ENCODE measurements around the gene GRAP2. TPM values are rescaled to one million over a fixed set of nuclear protein-coding genes. Genes with fewer than 3 reads are reported as not detected.

Gene GRAP2
- total RNA-seq, 3 donors from 2014 or later (not counting 1 experiment from before 2014, with no cell fraction given): 65.1 to 97.3 (median 92.2) TPM

DNA sequence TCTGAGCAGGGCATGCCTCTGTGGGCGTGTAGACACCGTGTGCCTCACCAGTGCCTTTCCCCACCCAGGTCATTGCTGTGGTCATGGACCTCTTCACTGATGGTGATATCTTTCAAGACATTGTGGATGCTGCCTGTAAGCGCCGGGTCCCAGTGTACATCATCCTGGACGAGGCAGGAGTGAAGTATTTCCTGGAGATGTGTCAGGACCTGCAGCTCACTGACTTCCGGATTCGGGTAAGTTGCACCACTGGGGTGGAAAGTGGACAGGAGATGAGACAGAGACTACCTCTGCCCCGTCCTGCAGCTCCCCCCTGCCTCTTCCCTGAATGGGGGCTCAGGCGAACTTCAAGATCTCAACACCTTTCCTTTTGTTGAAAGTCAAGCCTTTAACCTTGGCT, 118.2 kb downstream of the GRAP2 start:
- H3K4me3 Mint-ChIP-seq: no peak overlapping the region
- Histone ChIP-seq H3K9me3 (ENCODE audit: control insufficient read depth, insufficient read depth, low read length) (no peaks in the 10 kb centered on the region), H3K4me3 (ENCODE audit: low read length) (no peak overlapping the region)

DNA sequence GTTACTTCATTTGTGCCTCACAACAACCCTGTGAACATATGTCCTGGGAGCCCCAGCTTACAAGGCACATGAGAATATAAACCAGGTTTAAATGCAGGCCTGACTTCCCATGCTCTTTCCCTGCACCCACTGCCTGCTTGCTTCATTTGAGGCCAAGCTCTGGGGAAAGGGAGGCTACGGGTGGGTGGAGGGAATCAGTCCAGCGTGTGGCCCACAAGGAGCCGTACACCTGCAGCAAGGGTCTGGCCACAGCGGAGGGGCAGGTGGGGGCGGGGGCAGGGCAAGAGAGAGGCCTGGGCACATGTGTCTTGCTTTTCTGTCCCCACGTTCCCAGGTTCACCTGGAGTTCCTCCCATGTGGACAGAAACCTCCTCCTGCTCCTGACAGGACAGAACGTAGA, 120.1 kb downstream of the GRAP2 start:
- TF ChIP-seq, protein P1, sequence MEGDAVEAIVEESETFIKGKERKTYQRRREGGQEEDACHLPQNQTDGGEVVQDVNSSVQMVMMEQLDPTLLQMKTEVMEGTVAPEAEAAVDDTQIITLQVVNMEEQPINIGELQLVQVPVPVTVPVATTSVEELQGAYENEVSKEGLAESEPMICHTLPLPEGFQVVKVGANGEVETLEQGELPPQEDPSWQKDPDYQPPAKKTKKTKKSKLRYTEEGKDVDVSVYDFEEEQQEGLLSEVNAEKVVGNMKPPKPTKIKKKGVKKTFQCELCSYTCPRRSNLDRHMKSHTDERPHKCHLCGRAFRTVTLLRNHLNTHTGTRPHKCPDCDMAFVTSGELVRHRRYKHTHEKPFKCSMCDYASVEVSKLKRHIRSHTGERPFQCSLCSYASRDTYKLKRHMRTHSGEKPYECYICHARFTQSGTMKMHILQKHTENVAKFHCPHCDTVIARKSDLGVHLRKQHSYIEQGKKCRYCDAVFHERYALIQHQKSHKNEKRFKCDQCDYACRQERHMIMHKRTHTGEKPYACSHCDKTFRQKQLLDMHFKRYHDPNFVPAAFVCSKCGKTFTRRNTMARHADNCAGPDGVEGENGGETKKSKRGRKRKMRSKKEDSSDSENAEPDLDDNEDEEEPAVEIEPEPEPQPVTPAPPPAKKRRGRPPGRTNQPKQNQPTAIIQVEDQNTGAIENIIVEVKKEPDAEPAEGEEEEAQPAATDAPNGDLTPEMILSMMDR (IDR thresholded peaks at IDR 0.05): no peak
- no peak overlapping the region for H3K4me3 ChIP-seq (ENCODE audit: low read length)
- Mint-ChIP-seq H3K27ac (no peak overlapping the region), H3K9me3 (no peaks in the 10 kb centered on the region), H3K4me1 (no peaks in the 10 kb centered on the region), H3K36me3 (no peaks in the 10 kb centered on the region), H3K4me3 (no peak overlapping the region), H3K27me3 (ENCODE audit: low read depth in 2 of 2) (no peaks in the 10 kb centered on the region)
- no peaks in the 10 kb centered on the region for H3K9me3 ChIP-seq (ENCODE audit: control insufficient read depth, insufficient read depth, low read length)
- 91% methylated on average over 7 of the region's 7 CpGs for WGBS (ENCODE audit: insufficient coverage)
- H3K27ac ChIP-seq (ENCODE audit: low read length): no peak overlapping the region
- intact Hi-C loops (cut with micrococcal nuclease): no loop called here
- peaks cover 7% of the 10 kb centered on the region for H3K4me1 ChIP-seq (ENCODE audit: control insufficient read depth, insufficient read depth, low read length)
- H3K36me3 ChIP-seq (ENCODE audit: control insufficient read depth, insufficient read depth, low read length): no peaks in the 10 kb centered on the region
- H3K27me3 ChIP-seq (ENCODE audit: control insufficient read depth, insufficient read depth, low read length): no peaks in the 10 kb centered on the region
- ATAC-seq (no peak), DNase-seq (no peak)

More for the DNA sequence above, 118.2 kb downstream of the GRAP2 start:
- Histone ChIP-seq H3K36me3 (ENCODE audit: control insufficient read depth, insufficient read depth, low read length) (no peaks in the 10 kb centered on the region), H3K27ac (ENCODE audit: low read length) (no peak overlapping the region), H3K27me3 (ENCODE audit: control insufficient read depth, insufficient read depth, low read length) (no peaks in the 10 kb centered on the region), H3K4me1 (ENCODE audit: control insufficient read depth, insufficient read depth, low read length) (no peaks in the 10 kb centered on the region)
- no peaks in the 10 kb centered on the region for H3K36me3 Mint-ChIP-seq
- no peak for ATAC-seq
- TF ChIP-seq, protein P1 (IDR thresholded peaks at IDR 0.05): no peak
- H3K4me1 Mint-ChIP-seq: no peaks in the 10 kb centered on the region
- no peak overlapping the region for H3K27ac Mint-ChIP-seq
- H3K27me3 Mint-ChIP-seq (ENCODE audit: low read depth in 2 of 2): peaks cover 0 to 8% of the 10 kb centered on the region in 2 donors
- 93% methylated on average over 9 of the region's 9 CpGs for WGBS (ENCODE audit: insufficient coverage)
- intact Hi-C loops (cut with micrococcal nuclease): no loop called here
- H3K9me3 Mint-ChIP-seq: no peaks in the 10 kb centered on the region
- DNase-seq: no peak

DNA sequence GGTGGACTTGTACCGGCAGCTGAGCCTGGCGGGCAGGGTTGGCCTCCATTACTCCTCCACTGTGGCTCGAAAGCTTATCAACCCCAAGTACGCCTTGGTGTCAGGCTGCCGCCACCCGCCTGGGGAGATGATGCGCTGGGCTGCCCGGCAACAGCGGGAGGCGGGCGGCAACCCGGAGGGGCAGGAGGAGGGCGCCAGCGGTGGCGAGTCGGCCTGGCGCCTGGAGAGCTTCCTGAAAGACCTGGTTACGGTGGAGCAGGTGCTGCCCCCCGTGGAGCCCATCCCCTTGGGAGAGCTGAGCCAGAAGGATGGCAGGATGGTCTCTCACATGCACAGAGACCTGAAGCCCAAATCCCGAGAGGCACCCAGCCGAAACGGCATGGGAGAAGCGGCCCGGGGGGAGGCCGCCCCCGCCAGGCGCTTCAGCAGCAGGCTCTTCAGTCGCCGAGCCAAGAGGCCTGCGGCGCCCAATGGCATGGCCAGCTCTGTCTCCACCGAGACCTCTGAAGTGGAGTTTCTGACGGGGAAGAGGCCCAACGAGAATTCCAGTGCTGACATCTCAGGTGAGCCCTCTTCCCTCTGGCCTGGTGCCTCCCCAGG, 120.6 kb downstream of the GRAP2 start:
- Mint-ChIP-seq H3K27ac (no peak overlapping the region), H3K4me1 (no peaks in the 10 kb centered on the region), H3K9me3 (no peaks in the 10 kb centered on the region), H3K36me3 (no peaks in the 10 kb centered on the region), H3K4me3 (no peak overlapping the region), H3K27me3 (ENCODE audit: low read depth in 2 of 2) (no peaks in the 10 kb centered on the region)
- DNase-seq (no peak), ATAC-seq (no peak)
- no peaks in the 10 kb centered on the region for H3K9me3 ChIP-seq (ENCODE audit: control insufficient read depth, insufficient read depth, low read length)
- H3K36me3 ChIP-seq (ENCODE audit: control insufficient read depth, insufficient read depth, low read length): no peaks in the 10 kb centered on the region
- peaks cover 7% of the 10 kb centered on the region for H3K4me1 ChIP-seq (ENCODE audit: control insufficient read depth, insufficient read depth, low read length)
- TF ChIP-seq, protein P1 (IDR thresholded peaks at IDR 0.05): no peak
- H3K27me3 ChIP-seq (ENCODE audit: control insufficient read depth, insufficient read depth, low read length): no peaks in the 10 kb centered on the region
- 94% methylated on average over 34 of the region's 34 CpGs for whole genome bisulfite sequencing (ENCODE audit: insufficient coverage)
- H3K27ac ChIP-seq (ENCODE audit: low read length): no peak overlapping the region
- no peak overlapping the region for H3K4me3 ChIP-seq (ENCODE audit: low read length)
- intact Hi-C loops (cut with micrococcal nuclease): no loop called here

Measured in natural killer cell (primary cell).